SK-N-SH (cell line): ENCODE results near the gene GPR37L1. TPM values are rescaled to one million over a fixed set of nuclear protein-coding genes. Genes with fewer than 3 reads are reported as not detected.

Experiments used
- CTCF ChIA-PET: fragments of 300-600, 350-600 bp; formaldehyde crosslinking; extraction: SDS; loops from one replicate; lab custom pipeline; 2021; lab: Yijun Ruan, JAX
- POLR2A ChIA-PET: fragments of 350-600 bp; sonication (Branson Sonifier 250); formaldehyde crosslinking; extraction: SDS; loops from one replicate; lab custom pipeline; 2020; ENCODE audit warnings: antibody characterized with exemption, inconsistent platforms; lab: Yijun Ruan, JAX
- DNase-seq: peaks from one replicate; pipeline ENCODE4 v3.0.0; 2012
- H2AFZ ChIP-seq: fragments of 200-600 bp; sonication (generic); 2 replicates; pipeline ENCODE4 v1.8.1; 2016; ENCODE audit warnings: antibody characterized with exemption, mild to moderate bottlenecking, low read depth
- H3F3A ChIP-seq: fragments of 200-600 bp; sonication (generic); replicated peaks from 2 replicates; pipeline ENCODE3; 2016; ENCODE audit warnings: antibody characterized with exemption, mild to moderate bottlenecking; ENCODE audit not compliant: insufficient read depth
- H3K27ac ChIP-seq, 2 experiments: fragments of 200-500 bp in 1 of 2; fragments of 200-600 bp in 1 of 2; sonication (Bioruptor generic) in 1 of 2; sonication (generic), shearing (Covaris generic) in 1 of 2; 2 replicates each; pipeline versions ENCODE4 v1.5.1 to v1.6.1; 2014 to 2016; ENCODE audit warnings: low read depth in 2 of 2, inconsistent platforms in 1 of 2, low read length in 1 of 2, mild to moderate bottlenecking in 1 of 2, mixed read lengths in 1 of 2
- H3K27me3 ChIP-seq: fragments of 200-600 bp; sonication (generic), shearing (Covaris generic); 2 replicates; pipeline ENCODE4 v1.6.1; 2016; ENCODE audit warnings: mixed run types; ENCODE audit not compliant: insufficient read depth
- H3K36me3 ChIP-seq, 2 experiments: fragments of 200-500 bp in 1 of 2; fragments of 200-600 bp in 1 of 2; sonication (Bioruptor generic) in 1 of 2; sonication (generic) in 1 of 2; replicated peaks in 1 of 2; 2 replicates each; pipeline versions ENCODE3 to v1.5.1; 2014 to 2016; ENCODE audit warnings: low read length in 1 of 2, mild to moderate bottlenecking in 1 of 2; ENCODE audit not compliant: insufficient read depth in 2 of 2, control insufficient read depth in 1 of 2
- H3K4me1 ChIP-seq, 2 experiments: fragments of 200-500 bp in 1 of 2; fragments of 200-600 bp in 1 of 2; sonication (Bioruptor generic) in 1 of 2; sonication (generic), shearing (Covaris generic) in 1 of 2; 2 replicates each; pipeline versions ENCODE4 v1.5.1 to v1.6.1; 2014 to 2016; ENCODE audit warnings: low read depth in 1 of 2, low read length in 1 of 2, mixed run types in 1 of 2; ENCODE audit not compliant: insufficient read depth in 2 of 2, control insufficient read depth in 1 of 2
- H3K4me2 ChIP-seq: fragments of 200-600 bp; sonication (generic), shearing (Covaris generic); 2 replicates; pipeline ENCODE4 v1.6.1; 2017; ENCODE audit warnings: mixed run types
- H3K4me3 ChIP-seq, 2 experiments: fragments of 200-500 bp in 1 of 2; fragments of 200-600 bp in 1 of 2; sonication (Bioruptor generic) in 1 of 2; sonication (generic), shearing (Covaris generic) in 1 of 2; 2 replicates each; pipeline versions ENCODE4 v1.5.1 to v1.8.1; 2014 to 2016; ENCODE audit warnings: low read depth in 2 of 2, inconsistent platforms in 1 of 2, low read length in 1 of 2, mild to moderate bottlenecking in 1 of 2, mixed read lengths in 1 of 2, moderate library complexity in 1 of 2
- H3K79me2 ChIP-seq: fragments of 200-600 bp; sonication (generic); 2 replicates; pipeline ENCODE4 v1.8.1; 2017; ENCODE audit warnings: mild to moderate bottlenecking; ENCODE audit not compliant: insufficient read depth
- H3K9ac ChIP-seq: fragments of 200-600 bp; sonication (generic); 2 replicates; pipeline ENCODE4 v1.6.1; 2017; ENCODE audit warnings: mixed run types
- H3K9me2 ChIP-seq: fragments of 200-600 bp; sonication (generic); 2 replicates; pipeline ENCODE4 v1.6.1; 2017; ENCODE audit warnings: mixed run types
- H3K9me3 ChIP-seq: fragments of 200-600 bp; sonication (generic); 2 replicates; pipeline ENCODE4 v1.6.1; 2017; ENCODE audit warnings: mixed run types, mild to moderate bottlenecking, moderate library complexity
- H4K20me1 ChIP-seq: fragments of 200-600 bp; sonication (generic); 2 replicates; pipeline ENCODE4 v1.6.1; 2017; ENCODE audit warnings: mild to moderate bottlenecking, mixed run types; ENCODE audit not compliant: insufficient read depth
- GATA2 ChIP-seq: sonication (generic); formaldehyde crosslinking; IDR thresholded peaks from 2 replicates; pipeline ENCODE4 v1.5.0; 2020; ENCODE audit warnings: mild to moderate bottlenecking, missing genetic modification reagents
- MAX ChIP-seq: IDR thresholded peaks from 2 replicates; pipeline ENCODE4 v1.4.0; 2012; ENCODE audit warnings: low read depth
- MXI1 ChIP-seq: IDR thresholded peaks from 2 replicates; pipeline ENCODE4 v1.6.1; 2012; ENCODE audit warnings: mild to moderate bottlenecking, low read depth, low read length, improper control_type of control experiment
- NRF1 ChIP-seq: IDR thresholded peaks from 2 replicates; pipeline ENCODE4 v1.6.1; 2012; ENCODE audit warnings: low read depth, mild to moderate bottlenecking, low read length
- PBX3 ChIP-seq: IDR thresholded peaks from 2 replicates; pipeline ENCODE4; 2012
- REST ChIP-seq: IDR thresholded peaks from 2 replicates; pipeline ENCODE4 v1.6.1; 2012; ENCODE audit warnings: mild to moderate bottlenecking, low read depth, low read length, moderate library complexity
- TAF1 ChIP-seq: IDR thresholded peaks from 2 replicates; pipeline ENCODE4 v1.6.1; 2012; ENCODE audit warnings: low read depth, mild to moderate bottlenecking, low read length, moderate library complexity, borderline replicate concordance
- WGBS: methylation state at CpG from one replicate; pipeline ENCODE4 v1.1.6; 2017; ENCODE audit warnings: low lambda C conversion rate; 5-methylcytosine and 5-hydroxymethylcytosine counted together
- polyA plus RNA-seq, 3 experiments: library from polyadenylated mRNA; depleted of rRNA; stranded (reverse); fragments of >200 nt; gene quantifications; 2 replicates each; pipeline ENCODE4 v1.2.3, GENCODE V29; 2012

The GPR37L1 gene
- polyA plus RNA-seq, 1 of the 3 experiments (the other 2 are of a cell fraction), result not detected

GRCh38 chr1:202176949-202177927 lies 54.5 kb downstream of the GPR37L1 start:
- no peaks in the 10 kb centered on the region for H3K36me3 ChIP-seq
- 64% methylated on average over 10 of the region's 29 CpGs for WGBS
- H3K9me3 ChIP-seq, result no peaks in the 10 kb centered on the region
- no peaks in the 10 kb centered on the region for H3K79me2 ChIP-seq
- no peaks in the 10 kb centered on the region; a peak in 1 of 4 replicates for H3K4me1 ChIP-seq
- H3K27me3 ChIP-seq, result peaks cover 12% of the 10 kb centered on the region; the same call in 1 of the 2 replicates
- ChIA-PET POLR2A (no interaction called here), CTCF (interaction anchor here (0.9 to 1.8 kb wide), 6 partner anchors 8 to 167 kb away, joined by 3 to 5 read pairs (median 4); partner anchors contain the start of gene LGR6)
- H4K20me1 ChIP-seq, result no peaks in the 10 kb centered on the region
- no peaks in the 10 kb centered on the region for H3F3A ChIP-seq
- no peak overlapping the region for H2AFZ ChIP-seq
- no peak for DNase-seq
- H3K4me2 ChIP-seq, result no peak overlapping the region
- H3K27ac ChIP-seq, result no peak overlapping the region
- no peak overlapping the region for H3K9ac ChIP-seq
- H3K9me2 ChIP-seq, result no peaks in the 10 kb centered on the region
- TF ChIP-seq MAX (no peak), MXI1 (no peak), GATA2 (CRISPR knock-in tag) (no peak), PBX3 (no peak), NRF1 (no peak), REST (no peak), TAF1 (no peak)
- no peak overlapping the region for H3K4me3 ChIP-seq
